ENCODE results near the gene AKAIN1. TPM values are rescaled to one million over a fixed set of nuclear protein-coding genes. Genes with fewer than 3 reads are reported as not detected.

Gene AKAIN1
- total RNA-seq, 2 experiments from 2014 or later: not detected

DNA sequence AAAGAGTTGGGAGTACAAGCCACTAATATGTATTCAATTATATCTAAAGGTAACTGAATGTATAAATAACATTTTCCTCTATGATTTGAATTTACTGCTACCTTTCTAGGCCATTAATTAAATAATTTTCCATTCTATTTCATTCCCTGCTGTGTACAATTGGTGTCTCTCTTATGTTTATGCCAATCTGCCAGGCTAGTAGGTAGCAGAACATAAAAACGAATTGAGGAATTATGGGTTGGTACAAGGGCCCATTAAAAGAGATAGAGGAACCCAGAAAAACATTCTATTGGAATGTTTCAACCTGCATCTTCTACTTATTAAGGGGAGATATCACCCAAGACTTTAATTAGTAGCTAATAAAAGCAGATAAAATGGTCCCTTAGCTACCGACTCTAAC is 32.2 kb downstream of the AKAIN1 start:
- DNase-seq (ENCODE audit: low spot score): no peak
- Histone ChIP-seq H3K27ac (ENCODE audit: low read depth, low read length, poor library complexity, severe bottlenecking) (no peak overlapping the region), H3K9me2 (ENCODE audit: insufficient read depth, low read length) (no peaks in the 10 kb centered on the region), H3K4me2 (ENCODE audit: low read length) (no peak overlapping the region), H3K4me1 (ENCODE audit: insufficient read depth, low read length, poor library complexity, severe bottlenecking) (peaks cover 17% of the 10 kb centered on the region), H4K20me1 (ENCODE audit: insufficient read depth, low read length) (no peaks in the 10 kb centered on the region), H3K36me3 (ENCODE audit: insufficient read depth, low read length) (no peaks in the 10 kb centered on the region), H3K79me2 (ENCODE audit: insufficient read depth, low read depth, low read length) (no peaks in the 10 kb centered on the region), H2AFZ (ENCODE audit: low read length) (no peak overlapping the region), H3K4me3 (ENCODE audit: low read depth, low read length, poor library complexity, severe bottlenecking) (no peak overlapping the region), H3K9me3 (ENCODE audit: low read length) (no peaks in the 10 kb centered on the region)
- ChIA-PET CTCF (ENCODE audit: unreplicated experiment) (no interaction called here), POLR2A (no interaction called here)
- no peak for TF ChIP-seq EZH2phosphoT487 (IDR thresholded peaks at IDR 0.05; ENCODE audit: borderline replicate concordance, low read depth, low read length)
- no peak for TF ChIP-seq CTCF (conservative IDR thresholded peaks at IDR 0.05; ENCODE audit: low read length)
- intact Hi-C loops (cut with micrococcal nuclease; ENCODE audit: unreplicated experiment): loop anchor here (5.0 kb wide), 1 partner anchor 132 kb away; the partner anchor contains the start of gene ZBTB14
- no TSS peak for BruUV-seq (replicated peaks)

DNA sequence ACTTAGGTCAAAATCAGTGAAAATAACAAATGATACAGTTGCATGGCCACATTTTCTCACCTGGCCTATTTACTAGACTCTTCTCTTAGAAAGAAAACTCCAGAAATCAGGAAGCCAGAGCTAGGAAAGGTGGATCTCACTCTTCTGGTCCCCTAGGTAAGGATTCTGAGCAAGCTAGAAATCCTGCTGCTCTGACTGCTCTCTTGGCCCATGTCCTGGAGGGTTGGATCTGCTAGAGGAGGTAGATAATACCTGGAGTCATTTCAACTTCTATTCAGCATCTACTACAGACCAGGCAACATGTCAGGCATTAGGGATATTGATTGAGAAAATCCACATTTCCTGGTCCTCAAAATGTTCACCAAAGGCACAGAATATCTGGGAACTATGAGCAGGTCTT is 34.9 kb downstream of the AKAIN1 start:
- H3K9me3 ChIP-seq (ENCODE audit: low read length): no peaks in the 10 kb centered on the region
- no peak for TF ChIP-seq EZH2phosphoT487 (IDR thresholded peaks at IDR 0.05; ENCODE audit: borderline replicate concordance, low read depth, low read length)
- no peaks in the 10 kb centered on the region for H3K36me3 ChIP-seq (ENCODE audit: insufficient read depth, low read length)
- intact Hi-C loops (cut with micrococcal nuclease; ENCODE audit: unreplicated experiment): no loop called here
- H3K9me2 ChIP-seq (ENCODE audit: insufficient read depth, low read length): no peaks in the 10 kb centered on the region
- H3K27ac ChIP-seq (ENCODE audit: low read depth, low read length, poor library complexity, severe bottlenecking): no peak overlapping the region
- DNase-seq (ENCODE audit: low spot score): no peak
- peaks cover 19% of the 10 kb centered on the region for H3K4me1 ChIP-seq (ENCODE audit: insufficient read depth, low read length, poor library complexity, severe bottlenecking)
- H3K4me3 ChIP-seq (ENCODE audit: low read depth, low read length, poor library complexity, severe bottlenecking): no peak overlapping the region
- no TSS peak for BruUV-seq (replicated peaks)
- ChIA-PET CTCF (ENCODE audit: unreplicated experiment) (no interaction called here), POLR2A (interaction anchor here (2.1 kb wide), 1 partner anchor 11 kb away, joined by 6 read pairs; no protein-coding TSS in a partner anchor)
- no peaks in the 10 kb centered on the region for H3K79me2 ChIP-seq (ENCODE audit: insufficient read depth, low read depth, low read length)
- no peaks in the 10 kb centered on the region for H4K20me1 ChIP-seq (ENCODE audit: insufficient read depth, low read length)
- no peak overlapping the region for H3K4me2 ChIP-seq (ENCODE audit: low read length)
- no peak overlapping the region for H2AFZ ChIP-seq (ENCODE audit: low read length)

GRCh38 chr18:5159080-5159479 is 38.0 kb downstream of the AKAIN1 start:
- Histone ChIP-seq H3K9me3 (ENCODE audit: low read length) (no peaks in the 10 kb centered on the region), H3K4me3 (ENCODE audit: low read depth, low read length, poor library complexity, severe bottlenecking) (no peak overlapping the region), H3K36me3 (ENCODE audit: insufficient read depth, low read length) (no peaks in the 10 kb centered on the region), H3K9me2 (ENCODE audit: insufficient read depth, low read length) (no peaks in the 10 kb centered on the region), H2AFZ (ENCODE audit: low read length) (peak overlapping the region; percentile 56), H4K20me1 (ENCODE audit: insufficient read depth, low read length) (no peaks in the 10 kb centered on the region), H3K4me1 (ENCODE audit: insufficient read depth, low read length, poor library complexity, severe bottlenecking) (peaks cover 19% of the 10 kb centered on the region), H3K79me2 (ENCODE audit: insufficient read depth, low read depth, low read length) (no peaks in the 10 kb centered on the region), H3K4me2 (ENCODE audit: low read length) (peak overlapping the region; percentile 37; the same call in 1 of the 2 replicates), H3K27ac (ENCODE audit: low read depth, low read length, poor library complexity, severe bottlenecking) (peak overlapping the region; percentile 34)
- no peak for TF ChIP-seq CTCF (conservative IDR thresholded peaks at IDR 0.05; ENCODE audit: low read length)
- no peak for TF ChIP-seq EZH2phosphoT487 (IDR thresholded peaks at IDR 0.05; ENCODE audit: borderline replicate concordance, low read depth, low read length)
- no TSS peak for BruUV-seq (replicated peaks)
- CTCF ChIA-PET (ENCODE audit: unreplicated experiment): interaction anchor here (1.4 kb wide), 1 partner anchor 78 kb away, joined by 3 read pairs; no protein-coding TSS in a partner anchor
- intact Hi-C loops (cut with micrococcal nuclease; ENCODE audit: unreplicated experiment): no loop called here
- POLR2A ChIA-PET: interaction anchor here (0.7 to 2.0 kb wide), 3 partner anchors 10 to 24 kb away, joined by 3 to 7 read pairs (median 3); no protein-coding TSS in a partner anchor
- DNase-seq (ENCODE audit: low spot score): peak; percentile 26
